Stimulated activated CD8-positive, alpha-beta memory T cell treated with anti-CD3 and anti-CD28 coated beads, Interleukin-2, amount 100 ng/mL, for 1 hour (primary cell): ENCODE measurements around the gene MORF4L2.
"Not testable (repeated sequence)": the region's sequence is repeated elsewhere in the genome, so short reads cannot be mapped to it uniquely, and the experiment has no call there.

Experiments
- DNase-seq, 2 donors: peaks; one replicate each; pipeline ENCODE4 v3.0.0-alpha.2; 2020; ENCODE audit warnings: low read depth in 2 of 2

MORF4L2 gene

GRCh38 chrX:103678199-103678993 is 8.1 kb downstream of the MORF4L2 start:
- no peak for DNase-seq

GRCh38 chrX:103674531-103675454 is 11.7 kb downstream of the MORF4L2 start:
- DNase-seq: no peak

DNA sequence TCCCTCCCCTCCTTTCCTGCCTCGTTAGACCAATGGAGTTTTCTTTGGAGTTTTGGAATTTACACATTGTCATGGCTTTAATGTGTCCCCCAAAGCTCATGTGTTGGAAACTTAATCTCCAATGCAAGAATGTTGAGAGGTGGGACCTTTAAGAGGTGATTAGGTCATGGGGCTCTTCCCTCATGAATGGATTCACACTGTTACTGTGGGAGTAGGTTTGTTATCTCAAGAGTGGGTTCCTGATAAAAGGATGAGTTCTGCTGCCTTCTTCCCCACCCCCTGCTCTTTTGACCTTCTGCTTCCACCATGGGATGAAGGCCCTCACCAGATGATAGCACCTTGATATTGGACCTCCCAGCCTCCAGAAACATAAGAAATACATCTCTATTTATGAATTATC is 16.8 kb downstream of the MORF4L2 start:
- no peak for DNase-seq

DNA sequence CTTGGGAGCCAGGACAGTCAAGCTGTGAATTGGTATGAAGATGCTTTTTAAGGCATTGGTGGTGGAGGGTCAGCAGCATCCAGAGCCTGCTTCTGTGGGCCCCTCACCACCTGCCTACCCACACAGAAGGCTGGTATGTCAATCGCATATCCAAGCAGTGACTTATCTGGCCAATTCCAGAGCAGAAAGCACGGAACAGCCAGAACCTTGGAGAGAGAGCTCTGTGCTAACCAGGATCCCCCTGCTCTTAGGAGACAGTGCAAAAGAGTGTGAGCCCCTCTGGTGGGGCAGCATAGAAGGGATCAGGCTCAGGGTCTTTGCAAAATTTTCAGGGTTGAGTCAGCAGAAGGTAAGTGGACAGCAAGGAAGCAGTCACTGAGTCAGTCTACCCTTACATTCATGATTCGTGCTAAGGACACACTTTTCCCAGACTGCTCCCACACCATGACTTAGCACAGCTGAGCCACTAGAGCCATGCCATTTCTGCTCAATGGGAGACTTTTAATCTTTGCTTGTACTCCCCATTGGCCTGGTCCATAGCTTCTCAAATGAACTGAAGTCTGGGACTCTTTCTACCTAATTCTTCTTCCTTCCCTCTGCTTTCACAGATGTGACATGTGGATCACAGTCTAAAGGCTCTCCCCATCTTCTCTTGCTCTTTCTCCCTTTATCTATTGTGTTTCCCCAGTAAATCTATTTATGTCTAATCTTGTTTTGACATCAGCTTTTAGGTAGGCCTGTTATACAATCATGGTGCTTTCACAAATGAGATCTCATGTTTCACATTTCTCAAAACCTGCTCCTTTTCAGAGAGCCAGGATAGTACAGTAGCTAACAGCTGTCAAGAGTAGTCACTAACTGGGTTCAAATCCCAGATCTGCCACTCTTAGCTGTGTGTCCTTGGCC is 20.0 kb downstream of the MORF4L2 start:
- DNase-seq: no peak

DNA sequence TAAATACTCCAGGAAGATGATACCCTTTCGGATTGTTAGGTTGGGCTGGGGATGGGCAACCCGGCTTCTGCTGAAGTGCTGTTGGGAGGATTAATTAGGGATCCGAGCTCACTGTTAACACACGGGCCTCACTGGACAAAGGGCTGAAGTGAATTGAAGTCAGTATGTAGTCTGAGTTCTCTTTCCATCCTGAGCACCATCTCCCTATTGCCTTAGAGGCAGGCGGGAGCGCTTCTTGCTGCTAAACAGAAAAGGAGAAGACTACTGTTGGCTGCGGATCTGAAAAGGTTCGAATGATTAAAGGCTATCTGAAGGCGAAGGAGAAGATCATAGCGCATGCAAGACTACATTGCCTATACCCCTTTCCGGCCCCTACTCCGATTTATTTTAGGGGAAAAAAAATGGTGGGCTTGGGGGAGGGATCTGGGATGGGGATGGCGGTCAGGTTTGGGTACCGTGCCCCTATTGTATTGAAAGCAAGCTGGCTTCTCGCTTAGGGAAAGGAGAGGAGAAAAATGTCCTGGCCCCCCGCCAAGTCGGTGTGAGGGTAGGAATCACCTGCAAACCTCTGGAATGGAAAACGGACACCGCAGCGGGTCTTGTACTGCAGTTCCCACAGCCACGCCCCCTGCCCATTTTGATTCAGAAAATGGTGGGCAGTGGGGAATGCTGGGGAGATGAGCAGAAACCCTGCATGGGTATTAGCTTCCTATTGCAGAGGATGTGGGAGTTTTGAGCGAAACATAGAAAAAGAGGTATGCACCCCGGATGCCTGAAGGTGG is 22.3 kb downstream of the MORF4L2 start:
- DNase-seq: no peak

DNA sequence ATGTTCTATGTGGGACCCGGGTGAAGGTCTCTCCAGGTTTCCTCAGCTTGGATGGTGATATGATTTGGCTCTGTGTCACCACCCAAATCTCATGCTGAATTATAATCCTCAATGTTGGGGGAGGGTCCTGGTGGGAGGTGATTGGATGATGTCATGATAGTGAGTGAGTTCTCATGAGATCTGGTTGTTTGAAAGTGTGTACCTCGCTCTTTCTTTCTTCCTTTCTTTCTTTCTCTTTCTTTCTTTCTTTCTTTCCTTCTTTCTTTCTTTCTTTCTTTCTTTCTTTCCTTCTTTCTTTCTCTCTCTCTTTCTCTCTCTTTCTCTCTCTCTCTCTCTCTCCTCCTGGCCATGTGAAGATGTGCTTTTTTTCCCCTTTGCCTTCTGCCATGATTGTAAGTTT is 27.0 kb downstream of the MORF4L2 start:
- not testable (repeated sequence) for DNase-seq

DNA sequence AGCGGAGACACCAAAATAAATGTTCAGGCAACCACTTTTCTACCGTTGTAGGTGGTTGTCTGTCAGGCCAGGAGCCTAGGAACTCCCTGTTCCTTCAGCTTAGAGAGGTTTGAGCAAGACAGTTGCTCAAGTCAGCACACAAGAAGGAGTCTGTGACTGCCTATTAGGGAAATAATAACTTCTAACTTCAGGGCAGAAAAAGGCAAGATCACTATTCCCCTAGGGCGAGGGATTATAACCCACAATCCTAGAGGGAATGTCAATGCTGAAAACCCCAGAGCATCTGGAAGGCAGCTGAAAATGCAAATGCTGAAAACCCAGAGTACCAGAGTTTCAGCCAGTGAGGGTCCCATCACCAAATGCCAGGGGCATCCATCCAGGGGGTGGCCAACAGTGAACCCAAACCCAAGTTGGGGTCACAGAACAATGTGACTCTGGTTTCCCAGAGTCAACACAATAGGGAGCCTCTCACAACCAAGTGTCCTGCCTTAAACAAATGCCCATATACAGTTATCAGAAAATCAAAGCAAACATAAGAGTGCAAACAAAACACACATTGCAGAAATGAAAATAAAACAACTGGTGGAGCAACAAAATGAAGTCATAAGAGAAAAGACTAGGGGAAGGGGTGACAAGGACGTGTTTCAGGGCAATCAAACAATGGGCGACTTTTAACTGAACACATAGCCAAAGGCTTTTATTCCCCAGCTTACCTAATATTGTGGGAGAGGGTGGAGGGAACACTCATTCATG is 27.6 kb downstream of the MORF4L2 start:
- no peak for DNase-seq

DNA sequence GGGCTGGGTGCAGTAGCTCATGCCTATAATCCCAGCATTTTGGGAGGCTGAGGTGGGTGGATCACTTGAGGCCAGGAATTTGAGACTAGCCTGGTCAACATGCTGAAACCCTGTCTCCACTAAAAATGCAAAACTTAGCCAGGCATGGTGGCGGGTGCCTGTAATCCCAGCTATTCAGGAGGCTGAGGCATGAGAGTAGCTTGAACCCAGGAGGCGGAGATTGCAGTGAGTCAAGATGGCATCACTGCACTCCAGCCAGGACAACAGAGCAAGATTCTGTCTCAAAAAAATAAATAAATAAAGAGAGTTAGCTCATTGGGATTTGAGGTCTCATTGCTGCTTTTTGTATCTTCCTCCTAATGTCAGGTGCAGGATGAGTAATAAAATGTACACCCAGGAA is 29.4 kb downstream of the MORF4L2 start:
- DNase-seq: not testable (repeated sequence)

DNA sequence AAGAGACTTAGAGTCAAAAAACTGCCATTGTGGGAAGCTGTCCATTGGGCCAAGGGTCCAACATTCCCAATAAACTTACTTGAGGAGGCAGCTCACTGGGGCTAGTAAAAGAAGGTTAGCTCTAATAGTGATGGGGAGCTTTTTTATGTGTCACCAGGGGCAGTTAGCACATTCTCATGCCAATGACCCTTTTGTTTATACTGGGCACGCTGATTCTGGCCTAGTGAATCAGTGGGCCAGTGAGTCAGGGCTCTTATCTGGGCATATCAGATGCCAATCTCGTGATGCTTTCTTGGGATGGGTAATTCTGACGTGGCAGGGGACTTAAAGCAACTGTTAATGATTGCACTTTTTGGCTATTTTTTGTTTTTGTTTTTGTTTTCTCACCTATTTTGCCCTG is 29.9 kb downstream of the MORF4L2 start:
- DNase-seq: no peak

DNA sequence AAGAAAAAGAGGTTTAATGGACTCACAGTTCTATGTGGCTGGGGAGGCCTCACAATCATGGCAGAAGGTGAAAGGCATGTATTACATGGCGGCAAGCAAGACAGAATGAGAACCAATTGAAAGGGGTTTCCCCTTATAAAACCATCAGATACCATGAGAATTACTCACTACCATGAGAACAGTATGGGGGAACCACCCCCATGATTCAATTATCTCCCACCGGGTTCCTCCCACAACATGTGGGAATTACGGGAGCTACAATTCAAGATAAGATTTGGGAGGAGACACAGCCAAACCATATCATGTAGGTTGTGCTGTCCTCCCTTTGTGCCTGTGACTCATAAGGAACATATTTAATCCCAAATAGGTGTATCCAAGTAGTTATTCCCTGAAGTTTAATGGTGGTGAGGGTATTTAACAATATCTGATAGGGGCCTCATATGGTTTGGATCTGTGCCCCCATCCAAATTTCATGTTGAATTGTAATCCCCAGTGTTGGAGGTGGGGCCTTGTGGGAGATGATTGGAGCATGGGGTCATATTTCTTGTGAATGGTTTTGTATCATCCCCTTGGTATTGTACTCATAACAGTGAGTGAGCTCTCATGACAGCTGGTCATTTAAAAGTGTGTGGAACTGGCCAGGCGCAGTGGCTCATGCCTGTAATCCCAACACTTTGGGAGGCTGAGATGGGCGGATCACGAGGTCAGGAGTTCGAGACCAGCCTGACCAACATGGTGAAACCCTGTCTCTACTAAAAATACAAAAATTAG is 31.1 kb downstream of the MORF4L2 start:
- DNase-seq: not testable (repeated sequence)

DNA sequence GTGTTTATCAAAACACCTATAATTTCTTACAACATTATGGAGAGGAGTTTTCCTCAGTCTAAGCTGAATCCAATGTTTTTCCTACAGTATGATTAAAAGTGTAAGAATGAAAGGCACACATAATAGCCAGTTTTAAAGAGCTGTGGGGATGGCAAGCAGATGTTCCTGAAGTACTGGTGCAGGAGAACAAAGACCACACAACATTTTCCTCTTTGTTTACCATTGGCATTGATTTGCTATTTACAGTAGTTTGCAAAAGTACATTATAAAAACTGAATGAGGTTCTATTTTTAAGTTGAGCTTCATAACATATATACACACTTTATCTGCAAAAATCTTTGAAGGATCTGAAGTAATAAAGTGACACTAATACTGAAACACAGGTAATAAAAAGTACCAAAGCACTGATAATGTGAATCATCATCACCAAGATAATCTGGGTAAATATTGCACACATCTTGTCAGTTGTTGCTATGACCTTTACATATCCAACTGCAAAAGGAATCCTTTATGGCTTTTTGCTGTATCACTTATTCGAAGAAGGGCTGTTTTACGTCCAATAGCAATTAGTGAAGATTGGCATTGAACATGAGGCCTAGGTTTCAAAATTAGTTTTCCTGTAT is 35.2 kb downstream of the MORF4L2 start:
- DNase-seq: no peak

GRCh38 chrX:103647630-103648029 is 38.9 kb downstream of the MORF4L2 start:
- no peak for DNase-seq

DNA sequence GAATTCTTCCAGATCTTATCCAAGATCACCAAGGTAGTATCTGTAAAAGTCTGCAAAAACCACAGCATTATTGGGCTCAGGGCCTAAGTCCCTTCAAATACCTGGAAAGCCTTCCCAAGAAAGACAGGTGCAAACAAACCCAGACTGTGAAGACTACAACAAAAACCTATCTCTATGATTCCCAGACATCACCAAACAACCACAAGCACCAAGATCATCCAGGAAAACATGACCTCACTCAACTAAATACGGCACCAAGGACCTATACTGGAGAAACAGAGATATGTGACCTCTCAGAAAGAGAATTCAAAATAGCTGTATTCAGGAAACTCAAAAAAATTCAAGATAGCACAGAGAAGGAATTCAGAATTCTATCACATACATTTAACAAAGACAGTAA is 42.4 kb downstream of the MORF4L2 start:
- no peak for DNase-seq

- no peak for DNase-seq
Observed at GRCh38 chrX:103640401-103641155, 45.9 kb downstream of the MORF4L2 start.

DNA sequence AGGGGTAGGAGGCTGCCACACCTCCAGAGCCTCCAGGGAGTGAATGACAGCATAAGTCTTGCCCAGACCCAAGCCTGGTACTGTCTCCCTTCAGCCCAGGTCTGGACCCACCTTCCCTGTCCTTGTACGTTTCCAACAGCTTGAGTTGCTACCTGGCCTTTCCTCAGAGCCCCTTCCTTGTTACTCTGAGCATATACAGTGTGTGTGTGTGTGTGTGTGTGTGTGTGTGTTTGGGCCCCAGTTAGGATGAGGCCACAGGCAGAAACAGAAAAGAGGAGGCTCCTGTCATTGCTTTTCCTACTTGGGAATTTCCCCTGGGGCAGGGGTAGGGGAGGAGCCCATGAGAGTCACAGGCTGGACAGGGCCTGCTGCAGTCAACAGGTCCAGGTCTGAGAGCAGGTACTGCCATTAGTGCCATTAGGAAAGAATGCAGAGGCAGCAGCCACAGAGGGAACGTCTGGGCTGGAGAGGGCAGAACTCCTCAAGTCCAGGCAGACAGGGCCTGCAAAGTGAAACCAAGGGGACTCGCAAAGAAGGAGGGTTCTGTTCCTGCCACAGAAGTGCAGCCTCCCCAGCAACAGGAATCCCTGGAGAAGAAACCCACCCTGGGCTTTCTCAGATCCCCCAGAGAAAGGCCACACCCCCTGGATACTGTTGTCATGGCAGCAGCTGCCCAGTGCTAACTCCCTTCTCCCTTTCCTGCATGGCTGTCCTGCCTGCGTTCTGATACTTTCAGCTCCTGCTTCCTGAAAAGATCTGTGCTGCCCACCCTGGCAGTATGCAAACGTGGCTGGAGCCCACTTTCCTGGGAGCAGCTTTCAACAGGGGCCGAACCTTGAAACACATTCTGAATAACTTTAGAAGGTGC is 47.8 kb downstream of the MORF4L2 start:
- DNase-seq: not testable (repeated sequence)

- DNase-seq: no peak
Observed at GRCh38 chrX:103637604-103638338, 48.7 kb downstream of the MORF4L2 start.

DNA sequence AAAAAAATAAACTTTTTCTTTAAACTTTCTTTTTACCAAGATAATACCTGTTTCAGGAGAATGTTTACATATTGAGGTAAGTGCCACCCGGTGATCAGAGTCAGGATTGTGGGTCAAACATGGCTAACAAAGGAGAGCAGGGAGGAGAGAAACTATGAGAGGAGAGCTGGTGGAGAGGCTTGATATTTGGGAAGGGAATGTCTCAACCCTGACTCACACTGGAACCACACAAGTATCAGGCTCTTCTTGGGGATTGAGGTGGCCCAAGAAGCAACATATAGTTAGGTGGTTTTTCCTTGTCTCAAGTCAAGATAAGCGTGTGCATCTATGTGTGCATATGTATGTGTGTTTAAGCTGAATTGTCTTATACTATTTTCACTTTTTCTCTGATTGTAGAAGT is 51.1 kb downstream of the MORF4L2 start:
- DNase-seq: no peak
